GM23248 (cell line): ENCODE data around the gene SPRED1.

ENCODE experiments used
- EZH2 ChIP-seq: fragments of 200-600 bp; sonication (generic); IDR thresholded peaks from 2 replicates; pipeline ENCODE4 v1.6.1; 2018; ENCODE audit warnings: antibody characterized with exemption, mild to moderate bottlenecking; ENCODE audit not compliant: insufficient read depth, poor library complexity, severe bottlenecking
- EZH2phosphoT487 ChIP-seq: fragments of 200-600 bp; sonication (generic); IDR thresholded peaks from 2 replicates; pipeline ENCODE4 v1.6.1; 2018; ENCODE audit warnings: antibody characterized with exemption, moderate library complexity, mild to moderate bottlenecking, low read depth; ENCODE audit not compliant: insufficient read depth

DNA sequence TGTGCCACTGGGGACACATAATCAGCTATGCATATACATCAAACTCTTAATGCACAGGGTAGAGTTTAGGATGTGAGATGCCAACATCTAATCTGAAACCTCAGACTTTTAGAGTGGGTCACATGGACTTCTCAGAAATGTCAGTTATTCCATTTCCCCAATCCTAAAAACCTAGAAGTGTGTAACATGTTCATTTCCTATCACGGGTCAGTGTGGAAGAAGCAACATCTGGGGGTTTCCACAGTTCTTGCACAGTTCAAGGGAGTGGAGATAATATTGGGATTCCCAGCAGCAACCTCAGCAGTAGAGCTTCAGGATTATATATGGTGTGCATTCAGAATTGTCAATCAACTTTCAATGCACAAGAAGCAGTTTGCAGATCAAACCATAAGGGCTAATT lies 44.4 kb upstream of the SPRED1 start:
- TF ChIP-seq EZH2 (no peak), EZH2phosphoT487 (no peak)
